ENCODE data around the gene ZNF668.

The ZNF668 gene

GRCh38 chr16:31081428-31082351 is 7.7 kb upstream of the ZNF668 start:
- no peak for FAIRE-seq

DNA sequence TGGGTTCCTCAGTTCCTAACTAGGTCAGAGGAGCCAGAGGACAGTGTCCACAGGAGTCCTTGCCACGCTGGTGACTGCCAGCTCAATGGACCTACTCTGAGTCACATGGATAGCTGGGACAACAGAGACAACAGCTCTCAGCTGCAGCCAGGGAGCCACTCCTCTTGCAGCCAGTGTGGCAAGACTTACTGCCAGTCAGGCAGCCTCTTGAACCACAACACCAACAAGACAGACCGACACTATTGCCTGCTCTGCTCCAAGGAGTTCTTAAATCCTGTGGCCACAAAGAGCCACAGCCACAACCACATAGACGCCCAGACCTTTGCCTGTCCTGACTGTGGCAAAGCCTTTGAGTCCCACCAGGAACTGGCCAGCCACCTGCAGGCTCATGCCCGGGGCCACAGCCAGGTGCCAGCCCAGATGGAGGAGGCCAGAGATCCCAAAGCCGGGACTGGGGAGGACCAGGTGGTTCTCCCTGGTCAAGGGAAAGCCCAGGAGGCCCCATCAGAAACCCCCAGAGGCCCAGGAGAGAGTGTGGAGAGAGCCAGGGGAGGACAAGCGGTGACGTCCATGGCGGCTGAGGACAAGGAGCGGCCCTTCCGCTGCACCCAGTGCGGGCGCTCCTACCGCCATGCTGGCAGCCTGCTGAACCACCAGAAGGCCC is 6.8 kb upstream of the ZNF668 start:
- FAIRE-seq: no peak

- FAIRE-seq: no peak
Observed at GRCh38 chr16:31080035-31080629, 6.1 kb upstream of the ZNF668 start.

DNA sequence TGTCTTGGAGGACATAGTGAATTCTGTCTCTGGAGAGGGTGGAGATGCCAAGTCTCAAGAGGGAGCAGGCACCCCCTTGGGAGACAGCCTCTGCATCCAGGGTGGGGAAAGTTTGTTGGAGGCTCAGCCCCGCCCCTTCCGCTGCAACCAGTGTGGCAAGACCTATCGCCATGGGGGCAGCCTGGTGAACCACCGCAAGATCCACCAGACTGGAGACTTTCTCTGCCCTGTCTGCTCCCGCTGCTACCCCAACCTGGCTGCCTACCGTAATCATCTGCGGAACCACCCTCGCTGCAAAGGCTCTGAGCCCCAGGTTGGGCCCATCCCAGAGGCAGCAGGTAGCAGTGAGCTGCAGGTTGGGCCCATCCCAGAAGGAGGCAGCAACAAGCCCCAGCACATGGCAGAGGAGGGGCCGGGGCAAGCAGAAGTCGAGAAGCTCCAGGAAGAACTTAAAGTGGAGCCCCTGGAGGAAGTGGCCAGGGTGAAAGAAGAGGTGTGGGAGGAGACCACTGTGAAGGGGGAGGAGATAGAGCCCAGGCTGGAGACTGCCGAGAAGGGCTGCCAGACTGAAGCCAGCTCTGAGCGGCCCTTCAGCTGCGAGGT is 5.4 kb upstream of the ZNF668 start:
- FAIRE-seq: no peak

GRCh38 chr16:31078597-31079341 is 4.7 kb upstream of the ZNF668 start:
- FAIRE-seq: no peak

GRCh38 chr16:31077592-31078396 is 3.8 kb upstream of the ZNF668 start:
- FAIRE-seq: no peak

DNA sequence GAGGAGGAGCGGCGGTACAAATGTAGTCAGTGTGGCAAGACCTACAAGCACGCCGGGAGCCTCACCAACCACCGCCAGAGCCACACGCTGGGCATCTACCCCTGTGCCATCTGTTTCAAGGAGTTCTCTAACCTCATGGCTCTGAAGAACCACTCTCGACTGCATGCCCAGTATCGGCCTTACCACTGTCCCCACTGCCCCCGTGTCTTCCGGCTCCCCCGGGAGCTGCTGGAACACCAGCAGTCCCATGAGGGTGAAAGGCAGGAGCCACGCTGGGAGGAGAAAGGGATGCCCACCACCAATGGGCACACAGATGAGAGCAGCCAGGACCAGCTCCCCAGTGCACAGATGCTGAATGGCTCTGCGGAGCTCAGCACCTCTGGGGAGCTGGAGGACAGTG is 3.0 kb upstream of the ZNF668 start:
- FAIRE-seq: no peak

GRCh38 chr16:31076319-31076718 is 2.3 kb upstream of the ZNF668 start:
- no peak for FAIRE-seq

- no peak for FAIRE-seq
Observed at GRCh38 chr16:31074814-31075183, 759 bp upstream of the ZNF668 start.

DNA sequence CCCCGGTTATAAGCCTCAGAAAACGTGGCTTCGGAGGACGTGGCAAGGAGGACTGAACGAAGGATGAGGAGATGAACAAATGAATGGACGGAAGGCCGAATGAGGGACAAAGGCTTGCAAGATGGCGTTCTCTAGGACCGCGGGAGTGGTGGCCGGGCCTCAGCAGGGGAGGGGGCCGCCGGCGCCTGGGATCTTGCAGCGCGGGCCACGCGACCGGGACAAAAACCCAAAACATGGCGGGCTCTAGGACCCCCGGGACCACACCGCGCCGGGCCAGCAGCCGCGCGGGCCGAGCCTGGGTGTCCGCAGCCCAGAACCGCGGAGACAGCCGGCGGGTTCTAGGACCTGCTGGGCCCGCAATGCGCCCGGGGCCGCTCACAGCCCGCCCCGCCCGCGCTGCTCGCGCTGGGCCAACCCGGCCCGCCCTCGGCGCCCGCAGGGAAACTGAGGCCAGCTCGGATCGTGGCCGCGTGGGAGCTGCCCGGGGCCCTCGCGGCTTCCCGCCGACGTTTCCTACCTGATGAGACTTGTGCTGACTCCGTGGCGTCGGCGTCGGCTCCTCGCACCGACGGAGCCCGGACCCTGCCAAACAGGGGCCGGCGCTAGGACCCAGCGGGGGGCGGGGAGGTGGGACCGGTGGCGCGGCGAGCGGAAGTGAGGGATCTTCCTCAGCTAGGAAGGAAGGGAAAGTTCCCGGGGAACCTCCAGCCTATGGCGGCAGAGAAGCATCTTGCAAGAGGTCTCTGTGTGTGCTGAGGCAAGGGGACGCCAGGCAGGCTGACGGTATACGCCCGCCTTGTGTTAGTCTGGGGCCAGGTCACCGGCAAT is 684 bp downstream of the ZNF668 start:
- no peak for FAIRE-seq

- FAIRE-seq: no peak
Observed at GRCh38 chr16:31072540-31073141, 1.4 kb downstream of the ZNF668 start.

DNA sequence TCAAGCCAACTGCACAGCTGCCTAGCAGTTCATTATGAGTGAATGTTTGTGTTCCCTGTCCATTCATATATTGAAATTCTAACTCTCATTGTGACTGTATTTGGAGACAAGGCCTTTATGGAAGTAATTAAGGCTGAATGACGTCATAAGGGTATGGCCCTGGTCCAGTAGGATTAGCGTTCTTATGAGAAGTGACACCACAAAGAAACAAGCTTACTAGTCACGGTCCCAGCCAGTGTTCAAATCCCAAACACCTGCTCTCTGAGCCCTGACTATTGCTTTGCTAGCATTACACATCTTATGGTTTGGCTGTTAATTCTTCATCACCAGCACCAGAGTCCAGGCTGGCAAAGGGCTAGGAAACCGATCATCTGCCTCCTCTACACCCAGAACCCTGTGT is 2.2 kb downstream of the ZNF668 start:
- no peak for FAIRE-seq

- FAIRE-seq: no peak
Observed at GRCh38 chr16:31067342-31067741, 6.7 kb downstream of the ZNF668 start.

- FAIRE-seq: no peak
Observed at GRCh38 chr16:31064882-31065461, 9.1 kb downstream of the ZNF668 start.

DNA sequence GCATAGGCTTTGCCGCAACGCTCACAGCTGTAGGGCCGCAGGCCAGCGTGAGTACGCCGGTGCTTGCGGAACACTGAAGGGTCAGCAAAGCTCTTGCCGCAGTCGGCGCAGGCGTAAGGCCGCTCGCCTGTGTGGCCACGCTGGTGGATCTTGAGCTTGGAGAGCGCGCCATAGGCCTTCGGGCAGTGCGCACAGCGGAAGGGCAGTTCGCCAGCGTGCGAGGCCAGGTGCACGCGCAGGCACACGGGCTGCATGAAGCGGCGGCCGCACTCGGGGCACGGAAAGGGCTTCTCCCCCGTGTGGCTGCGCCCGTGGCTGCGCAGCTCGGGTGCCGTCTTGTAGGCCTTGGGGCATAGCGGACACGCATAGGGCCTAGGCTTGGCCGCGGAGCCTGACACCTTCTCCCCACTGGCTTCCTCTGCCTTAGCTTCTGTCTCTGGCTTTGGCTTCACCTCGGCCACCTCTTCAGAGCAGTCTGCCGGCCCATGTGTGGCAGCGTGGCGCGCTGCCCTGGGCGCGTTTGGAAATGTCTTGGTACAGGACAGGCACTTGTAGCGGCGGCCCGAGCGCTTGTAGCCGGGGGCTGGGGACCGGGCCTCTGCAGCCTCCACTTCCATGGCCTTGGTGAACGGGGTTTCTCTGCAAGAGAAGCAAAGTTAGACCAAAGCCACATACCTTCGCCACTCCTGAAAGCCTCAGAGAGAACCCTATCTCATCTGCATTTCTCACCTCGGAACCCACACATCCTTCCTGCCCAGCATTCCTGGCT is 10.0 kb downstream of the ZNF668 start:
- FAIRE-seq: no peak

- FAIRE-seq: no peak
Observed at GRCh38 chr16:31063495-31063842, 10.6 kb downstream of the ZNF668 start.

DNA sequence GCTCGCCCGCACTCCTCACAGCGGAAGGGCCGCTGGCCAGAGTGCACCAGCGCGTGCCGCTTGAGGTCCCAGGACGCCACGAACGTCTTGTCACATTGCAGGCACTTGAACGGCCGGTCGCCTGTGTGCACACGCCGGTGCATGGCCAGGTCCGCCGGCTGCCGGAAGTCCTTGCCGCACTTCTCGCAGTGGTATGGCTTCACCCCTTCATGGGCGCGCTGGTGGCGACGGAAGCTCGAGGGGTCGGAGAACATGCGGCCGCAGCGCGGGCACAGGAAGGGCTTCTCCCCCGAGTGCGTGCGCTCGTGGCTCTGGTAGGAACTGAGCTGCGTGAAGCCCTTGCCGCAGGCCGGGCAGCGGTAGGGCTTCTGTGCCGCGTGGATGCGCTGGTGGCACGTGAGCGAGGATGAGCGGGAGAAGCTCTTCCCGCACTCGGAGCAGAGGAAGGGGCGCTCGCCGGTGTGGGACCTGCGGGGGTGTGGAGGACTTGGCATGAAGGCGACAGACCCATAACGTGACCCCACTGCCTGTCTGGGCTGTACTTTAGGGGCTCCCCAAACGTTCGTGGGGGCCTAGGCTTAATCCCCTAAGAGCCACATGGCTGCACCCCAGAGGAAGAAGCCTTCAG is 12.1 kb downstream of the ZNF668 start:
- FAIRE-seq: no peak

DNA sequence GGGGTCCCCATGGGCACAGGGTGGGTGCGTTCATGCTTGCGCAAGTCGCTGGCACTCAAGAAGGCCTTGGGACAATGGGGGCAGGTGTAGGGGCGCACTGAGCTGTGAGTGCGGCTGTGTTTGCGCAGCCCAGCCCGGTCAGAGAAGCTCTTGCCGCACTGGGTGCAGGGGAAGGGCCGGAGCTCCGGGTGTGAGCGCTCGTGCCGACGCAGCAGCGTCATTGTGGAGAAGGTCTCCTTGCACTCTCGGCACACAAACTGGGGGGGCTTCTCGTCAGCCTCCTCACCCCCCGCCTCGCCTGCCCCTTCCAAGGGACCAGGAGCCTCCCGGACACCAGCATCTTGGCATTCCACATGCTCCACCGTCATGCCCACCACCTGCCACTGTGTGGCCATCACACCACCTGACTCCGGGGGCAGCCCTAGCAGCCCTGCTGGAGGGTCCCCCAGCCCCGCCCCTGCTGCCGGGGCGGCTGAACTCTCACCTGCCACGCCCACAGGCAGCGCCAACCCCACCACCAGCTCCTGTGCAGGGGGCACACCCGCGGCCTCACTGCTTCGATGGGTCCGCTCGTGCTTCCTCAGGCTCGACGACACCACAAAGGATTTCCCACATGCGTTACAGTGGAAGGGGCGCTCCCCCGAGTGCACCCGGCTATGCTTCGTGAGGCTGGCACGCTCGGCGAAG is 12.8 kb downstream of the ZNF668 start:
- FAIRE-seq: no peak

Data from endometrium (tissue), 2 donors.